Choroid plexus epithelial cell (primary cell): ENCODE measurements around the gene ZNF462.
A peak's percentile ranks its signal among the peaks of the same experiment; 100 is the strongest.

ENCODE experiments used
- DNase-seq: peaks from one replicate; pipeline ENCODE4 v3.0.0-alpha.2; 2010; ENCODE audit warnings: low read depth
- H3K4me3 ChIP-seq: 2 replicates; pipeline ENCODE4 v1.5.1; 2011; ENCODE audit warnings: low read depth, mild to moderate bottlenecking, control low read depth, low read length, moderate library complexity
- TF ChIP-seq, protein P1 (sequence below): conservative IDR thresholded peaks from 2 replicates; pipeline ENCODE4 v1.5.1; 2011; ENCODE audit warnings: low read depth, mild to moderate bottlenecking, control low read depth, inconsistent platforms, low read length, moderate library complexity

ZNF462 gene

GRCh38 chr9:106925392-106925791 is 62.4 kb downstream of the ZNF462 start:
- no peak for DNase-seq
- no peak overlapping the region for H3K4me3 ChIP-seq
- TF ChIP-seq, protein P1, sequence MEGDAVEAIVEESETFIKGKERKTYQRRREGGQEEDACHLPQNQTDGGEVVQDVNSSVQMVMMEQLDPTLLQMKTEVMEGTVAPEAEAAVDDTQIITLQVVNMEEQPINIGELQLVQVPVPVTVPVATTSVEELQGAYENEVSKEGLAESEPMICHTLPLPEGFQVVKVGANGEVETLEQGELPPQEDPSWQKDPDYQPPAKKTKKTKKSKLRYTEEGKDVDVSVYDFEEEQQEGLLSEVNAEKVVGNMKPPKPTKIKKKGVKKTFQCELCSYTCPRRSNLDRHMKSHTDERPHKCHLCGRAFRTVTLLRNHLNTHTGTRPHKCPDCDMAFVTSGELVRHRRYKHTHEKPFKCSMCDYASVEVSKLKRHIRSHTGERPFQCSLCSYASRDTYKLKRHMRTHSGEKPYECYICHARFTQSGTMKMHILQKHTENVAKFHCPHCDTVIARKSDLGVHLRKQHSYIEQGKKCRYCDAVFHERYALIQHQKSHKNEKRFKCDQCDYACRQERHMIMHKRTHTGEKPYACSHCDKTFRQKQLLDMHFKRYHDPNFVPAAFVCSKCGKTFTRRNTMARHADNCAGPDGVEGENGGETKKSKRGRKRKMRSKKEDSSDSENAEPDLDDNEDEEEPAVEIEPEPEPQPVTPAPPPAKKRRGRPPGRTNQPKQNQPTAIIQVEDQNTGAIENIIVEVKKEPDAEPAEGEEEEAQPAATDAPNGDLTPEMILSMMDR: no peak

DNA sequence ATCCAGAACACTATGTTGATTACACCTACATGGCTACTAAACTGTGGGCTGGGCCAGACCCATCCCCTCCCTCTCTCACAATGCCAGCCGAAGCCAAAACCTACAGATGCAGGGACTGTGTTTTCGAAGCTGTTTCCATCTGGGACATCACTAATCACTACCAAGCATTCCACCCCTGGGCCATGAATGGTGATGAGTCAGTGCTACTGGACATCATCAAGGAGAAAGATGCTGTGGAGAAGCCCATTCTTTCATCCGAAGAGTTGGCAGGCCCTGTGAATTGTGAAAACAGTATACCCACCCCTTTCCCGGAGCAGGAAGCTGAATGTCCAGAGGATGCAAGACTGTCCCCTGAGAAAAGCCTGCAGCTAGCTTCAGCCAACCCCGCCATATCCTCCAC is 65.0 kb downstream of the ZNF462 start:
- DNase-seq: no peak
- H3K4me3 ChIP-seq: no peak overlapping the region
- TF ChIP-seq, protein P1: no peak

GRCh38 chr9:106928350-106928749 is 65.4 kb downstream of the ZNF462 start:
- no peak for DNase-seq
- TF ChIP-seq, protein P1: no peak
- no peak overlapping the region for H3K4me3 ChIP-seq

- DNase-seq: peak; percentile 50
- no peak overlapping the region for H3K4me3 ChIP-seq
- TF ChIP-seq, protein P1: no peak
These were observed 66.7 kb downstream of the ZNF462 start for GRCh38 chr9:106929471-106930177.

DNA sequence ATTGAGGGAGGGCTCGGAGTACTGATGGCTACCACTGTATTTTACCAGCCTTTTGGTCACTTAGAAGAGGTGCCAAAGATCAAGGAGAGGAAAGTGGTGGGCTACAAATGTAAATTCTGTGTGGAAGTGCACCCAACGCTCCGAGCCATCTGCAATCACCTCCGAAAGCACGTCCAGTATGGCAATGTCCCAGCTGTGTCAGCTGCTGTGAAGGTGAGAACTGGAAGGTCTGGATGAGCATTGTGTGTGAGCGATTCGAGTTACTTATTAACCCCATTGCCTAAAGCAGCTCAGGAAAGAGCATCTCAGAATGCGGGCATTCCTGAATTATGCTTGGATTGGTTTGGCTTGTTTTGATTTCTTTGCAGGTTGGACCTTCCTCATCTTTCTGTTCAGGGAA is 67.5 kb downstream of the ZNF462 start:
- H3K4me3 ChIP-seq: no peak overlapping the region
- TF ChIP-seq, protein P1: no peak
- no peak for DNase-seq

- DNase-seq: no peak
- H3K4me3 ChIP-seq: no peak overlapping the region
- TF ChIP-seq, protein P1: no peak
These were observed 68.5 kb downstream of the ZNF462 start for GRCh38 chr9:106931466-106931865.

DNA sequence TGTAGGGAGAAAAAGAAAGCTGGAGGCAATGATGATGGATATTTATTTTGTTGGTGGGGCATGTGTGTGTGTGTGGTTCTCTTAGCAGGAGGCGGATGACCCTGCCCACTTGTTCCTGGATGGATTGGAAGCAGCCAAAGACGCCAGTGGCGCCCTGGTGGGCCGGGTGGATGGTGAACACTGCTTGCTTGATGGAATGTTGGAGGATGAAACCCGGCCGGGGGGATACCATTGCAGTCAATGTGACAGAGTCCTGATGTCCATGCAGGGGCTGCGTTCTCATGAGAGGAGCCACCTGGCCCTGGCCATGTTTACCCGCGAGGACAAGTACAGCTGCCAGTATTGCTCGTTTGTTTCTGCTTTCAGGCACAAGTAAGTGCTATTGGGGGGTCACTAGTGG is 69.2 kb downstream of the ZNF462 start:
- no peak overlapping the region for H3K4me3 ChIP-seq
- TF ChIP-seq, protein P1: no peak

More for the DNA sequence above, 69.2 kb downstream of the ZNF462 start:
- DNase-seq: no peak
